HG02938 (cell line): ENCODE measurements around the gene ANKRD31.
"Not testable (repeated sequence)": the region's sequence is repeated elsewhere in the genome, so short reads cannot be mapped to it uniquely, and the experiment has no call there.

ENCODE experiments used
- ATAC-seq: cut with Tn5 transposase; IDR thresholded peaks from one replicate; pipeline ENCODE4 v1.9.1; 2021; ENCODE audit warnings: mild to moderate bottlenecking, moderate library complexity; ENCODE audit not compliant: unreplicated experiment

Gene ANKRD31

DNA sequence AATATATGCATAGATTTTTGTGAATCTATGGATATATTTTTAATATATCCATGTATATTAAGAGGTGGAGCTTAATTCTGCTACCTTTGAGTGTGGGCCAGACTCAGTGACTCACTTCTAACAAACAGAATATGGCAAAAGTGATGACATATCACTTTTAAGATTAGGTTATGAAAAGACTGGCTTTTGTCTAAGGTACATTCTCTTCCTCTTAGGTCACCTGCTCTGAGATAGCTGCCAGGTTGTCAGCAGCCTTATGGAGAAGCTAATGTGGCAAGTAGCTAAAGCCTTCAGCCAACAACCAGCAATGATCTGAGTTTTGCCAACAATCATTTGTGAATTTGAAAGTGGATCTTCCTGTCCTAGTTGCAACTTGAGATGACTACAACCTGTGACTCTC, 83.8 kb downstream of the ANKRD31 start:
- ATAC-seq = no peak

DNA sequence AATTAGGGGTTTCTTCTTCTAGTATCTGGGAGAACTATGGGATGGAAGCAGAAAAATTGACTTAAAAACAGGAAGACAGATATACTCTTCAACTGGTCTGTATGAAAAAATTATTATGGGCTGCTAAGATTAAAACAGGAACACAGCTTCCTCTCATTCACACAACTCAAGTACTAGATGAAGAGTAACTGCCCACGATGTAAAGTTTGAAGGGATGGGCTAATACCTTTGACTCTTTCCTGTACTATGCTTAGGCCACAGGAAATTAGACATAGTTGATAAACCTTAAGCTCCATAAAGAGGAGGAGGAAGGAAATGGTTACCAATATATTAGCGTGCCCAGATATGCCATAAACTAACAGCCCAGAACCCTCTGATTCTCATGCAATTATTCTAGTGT, 88.6 kb downstream of the ANKRD31 start:
- ATAC-seq = no peak

DNA sequence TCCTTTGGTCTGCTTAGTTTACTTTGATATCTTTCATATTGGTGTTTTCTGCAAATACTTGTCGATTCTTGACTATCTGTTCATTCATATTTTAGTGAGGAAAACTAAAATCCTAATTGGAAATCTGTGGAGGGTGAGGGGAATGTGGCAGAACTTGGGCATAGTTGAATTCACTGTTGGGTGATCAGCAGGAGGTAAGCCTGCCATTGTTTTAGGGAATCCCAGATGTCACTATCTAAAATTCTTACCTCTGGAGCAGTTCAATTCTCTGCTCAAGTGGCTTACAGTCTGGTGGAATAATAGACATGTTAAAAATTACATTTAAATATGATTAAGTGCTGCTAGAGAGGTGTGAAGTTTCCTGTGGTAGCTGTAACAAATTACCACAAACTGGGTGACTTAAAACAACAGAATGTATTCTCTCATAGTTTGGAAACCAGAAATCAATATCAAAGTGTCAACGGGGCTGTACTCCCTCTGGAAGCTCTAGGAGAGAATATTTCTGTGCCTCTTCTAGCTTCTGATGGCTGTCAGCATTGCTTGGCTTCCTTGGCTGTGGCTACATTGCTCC, 94.0 kb downstream of the ANKRD31 start:
- no peak for ATAC-seq

DNA sequence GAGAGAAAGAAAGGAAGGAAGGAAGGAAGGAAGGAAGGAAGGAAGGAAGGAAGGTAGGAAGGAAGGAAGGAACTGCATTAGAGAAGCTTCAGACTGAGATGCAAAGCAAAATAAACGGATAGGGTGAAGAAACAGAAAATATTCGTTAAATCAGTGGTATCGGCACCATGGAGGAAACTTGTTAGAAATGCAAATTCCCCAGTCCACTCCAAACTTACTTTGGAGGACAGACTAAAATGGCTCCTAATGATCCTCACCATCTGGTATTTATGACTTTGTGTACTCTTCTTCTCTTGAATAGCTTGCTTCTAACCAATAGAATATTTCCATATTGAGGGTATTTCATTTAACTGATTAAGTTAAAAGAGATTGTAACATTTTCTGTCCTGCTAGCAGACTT, 96.4 kb downstream of the ANKRD31 start:
- ATAC-seq = no peak

DNA sequence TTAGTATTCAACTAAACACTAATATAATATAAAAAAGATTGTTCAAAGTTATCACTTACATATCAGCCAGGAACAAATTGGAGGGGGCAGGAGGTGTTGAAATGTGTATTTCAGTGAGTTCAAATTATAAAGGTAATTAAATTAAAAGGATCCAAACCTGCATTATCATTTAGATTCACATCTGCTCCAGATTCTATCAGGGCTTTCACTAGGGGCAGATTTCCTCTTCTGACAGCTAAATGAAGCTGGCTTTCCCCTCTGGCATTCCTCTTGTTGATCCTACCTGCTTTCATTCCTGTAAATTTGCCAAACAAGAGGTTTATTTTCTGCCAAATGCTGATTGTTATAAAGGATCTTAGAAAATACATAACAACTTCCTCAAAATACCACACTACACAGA, 98.0 kb downstream of the ANKRD31 start:
- no peak for ATAC-seq

DNA sequence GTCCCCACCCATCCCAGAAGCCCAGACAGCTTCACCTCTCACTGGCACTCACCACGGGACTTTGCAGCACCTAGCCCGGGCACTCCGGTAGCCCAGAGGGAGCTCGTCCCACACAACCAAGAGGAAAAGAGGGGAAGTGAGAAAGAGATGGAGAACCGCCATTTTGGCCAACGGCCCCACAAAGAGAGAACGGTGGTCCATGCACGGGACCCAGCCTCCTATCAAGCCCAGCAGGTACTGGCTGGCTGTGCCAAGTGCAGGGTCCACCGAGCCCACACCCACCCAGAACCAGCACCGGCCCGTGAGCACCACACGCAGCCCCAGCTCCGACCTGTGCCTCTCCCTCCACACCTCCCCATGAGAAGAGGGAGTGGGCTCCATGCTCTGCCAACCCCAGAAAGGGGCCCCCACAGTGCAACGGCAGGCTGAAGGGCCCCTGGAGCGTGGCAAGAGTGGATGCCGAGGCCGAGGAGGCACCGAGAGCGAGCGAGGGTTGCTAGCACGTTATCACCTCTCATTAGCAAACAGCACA, 105.8 kb downstream of the ANKRD31 start:
- no peak for ATAC-seq

DNA sequence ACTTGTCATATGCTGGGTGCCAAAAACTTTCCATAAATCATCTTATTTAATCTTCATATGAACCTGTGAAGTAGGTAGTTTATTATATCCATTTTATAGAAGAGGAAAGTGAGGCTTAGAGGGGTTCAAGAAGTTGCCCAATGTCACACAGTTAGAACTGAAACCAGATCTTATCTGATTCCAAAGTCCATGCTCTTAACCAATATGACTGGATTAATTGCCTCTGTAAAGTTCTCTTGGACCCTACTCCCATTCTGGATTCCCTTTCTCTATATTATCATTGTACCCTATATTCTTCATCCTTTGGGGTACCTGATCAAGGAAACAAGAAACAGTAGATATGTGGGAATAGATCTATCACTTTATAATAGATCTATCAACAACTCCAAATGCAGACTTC, 119.8 kb downstream of the ANKRD31 start:
- ATAC-seq = no peak

DNA sequence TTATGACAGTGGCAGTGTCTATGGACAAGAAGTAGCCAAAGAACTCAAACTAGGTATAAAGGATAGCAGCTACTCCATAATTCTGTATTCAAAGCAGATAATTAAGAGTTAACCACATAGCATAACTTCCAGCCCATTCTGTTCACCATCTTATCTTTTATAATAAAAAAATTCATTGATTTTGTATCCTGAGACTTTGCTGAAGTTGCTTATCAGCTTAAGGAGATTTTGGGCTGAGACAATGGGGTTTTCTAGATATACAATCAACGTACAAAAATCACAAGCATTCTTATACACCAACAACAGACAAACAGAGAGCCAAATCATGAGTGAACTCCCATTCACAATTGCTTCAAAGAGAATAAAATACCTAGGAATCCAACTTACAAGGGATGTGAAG, 122.4 kb downstream of the ANKRD31 start:
- not testable (repeated sequence) for ATAC-seq

DNA sequence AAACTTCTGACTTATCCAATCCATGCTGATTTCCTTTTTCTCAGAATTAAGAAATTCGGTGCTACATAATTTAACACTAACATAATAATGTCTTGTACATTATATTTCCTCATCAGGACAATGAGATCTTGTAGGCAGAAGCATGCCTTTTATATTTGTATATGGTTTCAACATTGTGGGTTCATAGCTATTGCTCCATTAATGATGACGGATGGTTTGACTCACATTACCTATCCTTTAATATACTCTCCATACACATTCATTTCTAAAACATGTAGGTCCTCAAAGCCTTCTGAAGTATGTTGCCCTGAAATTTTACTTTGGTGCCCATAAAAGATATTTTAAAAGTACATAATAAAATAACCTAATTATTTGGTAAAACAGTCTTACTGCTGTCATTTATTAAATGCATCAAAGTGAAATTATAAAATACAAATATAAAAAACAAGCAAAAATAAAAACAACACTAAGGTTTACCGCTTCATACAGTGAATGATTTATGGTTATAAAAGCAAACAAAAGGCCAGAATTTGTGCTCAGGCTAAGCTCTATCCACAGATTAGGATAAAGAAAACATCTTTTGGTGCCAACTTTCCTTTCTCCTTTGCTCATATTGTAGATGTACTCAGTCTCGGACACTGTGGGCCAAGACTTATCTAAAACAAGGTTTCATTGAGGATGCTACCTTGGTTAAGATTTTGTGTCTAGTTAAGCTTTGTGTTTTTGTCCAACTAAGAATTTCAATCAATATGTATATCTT, 123.1 kb downstream of the ANKRD31 start:
- no peak for ATAC-seq

DNA sequence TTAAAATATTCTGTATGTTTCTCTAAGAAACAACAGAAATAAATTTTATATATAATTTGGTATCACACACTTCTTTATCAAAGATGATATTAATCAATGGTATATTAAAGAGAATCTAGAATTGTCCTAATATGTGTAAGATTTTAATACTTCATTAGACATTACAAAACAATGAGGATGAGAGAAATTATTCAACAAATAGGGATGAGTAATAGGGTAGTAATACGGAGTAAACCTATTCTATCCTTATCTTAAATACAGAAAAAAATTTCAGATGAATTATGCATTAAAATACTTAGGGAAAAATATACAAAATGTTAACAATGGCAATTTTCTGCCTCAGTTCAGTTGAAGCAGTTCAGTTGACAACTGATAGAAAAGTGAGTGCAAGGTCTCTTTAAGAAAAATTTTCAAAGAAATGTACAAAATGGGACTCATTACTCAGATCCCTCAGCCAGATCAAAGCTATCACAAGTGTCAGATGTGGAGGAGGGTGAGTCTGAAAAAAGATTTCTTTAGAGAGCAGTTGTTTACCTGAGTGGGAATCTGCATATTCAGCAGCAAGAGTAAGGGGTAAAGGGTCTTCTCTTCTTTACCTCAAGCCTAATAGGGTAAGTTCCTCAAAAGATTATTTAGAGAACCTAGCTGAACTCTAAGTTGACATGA, 127.6 kb downstream of the ANKRD31 start:
- ATAC-seq = no peak

DNA sequence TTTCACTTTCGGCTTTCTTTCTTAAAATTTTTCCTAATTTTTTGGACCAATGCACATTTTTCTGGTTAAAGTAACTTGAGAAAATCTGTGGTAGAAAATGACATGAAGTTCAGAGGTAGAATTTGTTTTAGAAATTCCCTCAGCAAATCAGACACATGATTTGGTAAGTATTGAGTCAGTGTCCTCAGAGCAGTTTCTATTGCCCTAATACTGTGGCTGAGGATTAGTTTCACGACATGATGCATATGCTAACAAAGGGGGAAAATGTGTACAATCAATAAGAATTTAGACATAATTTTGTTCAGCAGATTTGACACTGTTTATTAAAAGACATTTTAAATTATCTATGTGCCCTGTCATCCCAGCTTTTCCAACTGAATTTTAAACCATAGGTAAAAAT, 128.2 kb downstream of the ANKRD31 start:
- no peak for ATAC-seq

DNA sequence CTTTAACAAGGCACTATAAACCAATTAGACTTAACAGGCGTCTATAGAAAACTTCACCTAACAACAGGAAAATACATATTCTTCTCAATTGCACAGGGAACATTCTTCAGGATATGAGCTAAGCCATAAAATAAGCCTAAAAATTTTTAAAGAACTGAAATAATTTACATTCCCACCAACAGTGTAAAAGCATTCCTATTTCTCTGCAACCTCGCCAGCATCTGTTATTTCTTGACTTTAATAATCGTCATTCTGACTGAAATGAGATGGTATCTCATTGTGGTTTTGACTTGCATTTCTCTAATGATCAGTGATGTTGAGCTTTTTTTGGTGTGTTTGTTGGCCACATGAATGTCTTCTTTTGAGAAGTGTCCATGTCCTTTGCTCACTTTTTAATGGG, 140.7 kb downstream of the ANKRD31 start:
- ATAC-seq = not testable (repeated sequence)

DNA sequence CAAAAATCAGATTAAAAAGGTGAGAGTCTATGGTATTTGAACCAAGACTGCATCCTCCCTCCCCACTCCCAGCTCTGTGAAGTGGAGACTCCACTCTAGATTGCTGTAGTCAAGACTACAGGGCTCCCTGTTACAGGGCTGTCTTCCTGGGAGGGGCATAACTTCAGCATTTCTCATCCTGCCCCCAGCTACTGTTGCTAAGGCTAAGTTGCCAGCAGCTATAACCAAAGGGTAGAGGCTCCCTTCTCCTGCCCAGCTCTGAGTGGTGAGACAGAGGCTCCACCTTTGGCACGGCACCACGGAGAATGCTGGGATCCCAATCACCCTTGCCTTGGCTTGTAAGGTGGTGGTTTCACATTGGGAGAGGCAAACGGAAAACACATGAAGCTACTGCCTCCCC, 145.1 kb downstream of the ANKRD31 start:
- ATAC-seq = no peak

DNA sequence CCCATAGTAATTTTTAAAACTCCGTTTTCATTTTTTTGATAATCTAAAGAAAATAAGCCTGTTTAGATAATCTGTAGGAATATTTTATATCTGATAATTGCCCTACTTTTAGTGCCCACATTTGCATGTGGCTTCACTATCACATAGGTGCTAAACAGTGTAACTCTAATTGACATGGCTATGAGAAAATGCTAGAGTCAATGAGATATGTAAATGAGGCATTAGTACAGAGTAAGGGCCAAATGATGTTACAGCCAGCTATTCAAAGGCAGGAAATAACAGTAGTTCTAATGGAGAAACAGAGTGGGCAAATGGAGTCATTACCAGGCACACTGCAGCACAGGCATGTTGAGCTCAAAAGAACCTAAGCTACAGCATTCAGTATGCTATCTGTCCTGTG, 147.0 kb downstream of the ANKRD31 start:
- ATAC-seq = no peak

DNA sequence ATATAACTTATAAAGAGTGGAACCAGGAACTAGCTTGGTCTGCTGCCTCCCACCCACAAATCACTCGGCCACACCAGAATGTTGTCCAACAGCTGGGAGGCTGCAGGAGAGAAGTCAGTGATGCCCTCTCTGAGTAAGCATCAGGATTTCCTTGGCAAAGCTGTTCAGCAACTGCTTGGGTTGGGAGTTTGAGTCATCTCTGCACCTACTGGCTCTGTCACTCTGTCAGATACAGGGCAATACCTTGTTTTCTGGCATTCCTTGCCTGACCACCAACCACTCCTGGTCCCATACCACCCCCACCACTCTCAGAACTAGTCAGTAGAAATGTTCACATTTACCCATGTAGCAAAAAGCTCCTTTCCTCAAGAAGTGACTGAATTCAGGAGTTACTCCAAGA, 147.5 kb downstream of the ANKRD31 start:
- no peak for ATAC-seq

DNA sequence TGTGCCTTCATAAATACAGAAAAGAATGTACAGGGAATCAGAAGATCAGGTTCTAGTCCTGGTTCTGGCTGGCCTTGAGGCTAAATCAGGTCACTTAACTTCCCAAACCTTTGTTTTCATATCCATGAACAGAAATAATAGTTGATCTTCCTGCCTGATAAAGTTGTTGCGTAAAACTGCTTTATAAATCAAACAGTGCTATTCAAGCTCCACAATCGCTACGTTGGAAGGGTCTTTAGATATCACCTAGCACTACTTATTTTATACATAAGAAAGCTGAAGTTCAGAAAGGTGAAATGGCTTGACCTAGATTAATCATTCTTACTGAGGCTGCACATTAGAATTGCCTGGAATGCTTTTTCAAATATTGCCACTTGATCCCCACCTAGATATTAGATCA, 148.0 kb downstream of the ANKRD31 start:
- ATAC-seq = no peak

DNA sequence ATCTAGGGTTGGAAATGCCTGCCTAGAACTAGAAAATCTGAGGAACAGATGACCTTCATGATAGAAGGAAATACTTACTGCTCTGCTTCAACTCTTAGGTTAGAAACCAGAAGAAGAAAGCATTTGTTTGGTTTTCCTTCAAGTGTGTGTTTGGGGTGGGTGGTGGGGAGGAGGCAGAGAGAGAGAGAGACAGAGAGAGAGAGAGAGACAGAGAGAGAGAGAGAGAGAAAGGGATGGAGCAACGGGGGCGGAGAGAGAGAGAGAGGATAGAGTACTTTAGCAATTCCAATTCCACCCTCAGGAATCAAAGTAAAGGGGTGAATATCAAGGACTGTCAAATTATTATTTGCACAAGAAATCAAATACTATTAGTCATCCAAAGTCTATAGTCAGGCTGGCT, 155.2 kb downstream of the ANKRD31 start:
- ATAC-seq = no peak

DNA sequence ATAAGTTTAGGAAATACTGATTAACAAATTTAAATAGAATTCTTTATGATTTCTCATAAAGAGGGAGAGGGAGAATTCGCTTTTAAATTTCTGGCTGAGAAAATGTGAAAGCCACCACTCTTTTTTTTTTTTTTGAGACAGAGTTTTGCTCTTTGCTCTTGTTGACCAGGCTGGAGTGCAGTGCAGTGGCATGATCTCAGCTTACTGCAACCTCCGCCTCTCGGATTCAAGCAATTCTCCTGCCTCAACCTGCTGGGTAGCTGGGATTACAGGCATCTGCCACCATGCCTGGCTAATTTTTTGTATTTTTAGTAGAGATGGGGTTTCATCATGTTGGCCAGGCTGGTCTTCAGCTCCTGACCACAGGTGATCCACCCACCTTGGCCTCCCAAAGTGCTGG, 157.3 kb downstream of the ANKRD31 start:
- ATAC-seq = not testable (repeated sequence)

DNA sequence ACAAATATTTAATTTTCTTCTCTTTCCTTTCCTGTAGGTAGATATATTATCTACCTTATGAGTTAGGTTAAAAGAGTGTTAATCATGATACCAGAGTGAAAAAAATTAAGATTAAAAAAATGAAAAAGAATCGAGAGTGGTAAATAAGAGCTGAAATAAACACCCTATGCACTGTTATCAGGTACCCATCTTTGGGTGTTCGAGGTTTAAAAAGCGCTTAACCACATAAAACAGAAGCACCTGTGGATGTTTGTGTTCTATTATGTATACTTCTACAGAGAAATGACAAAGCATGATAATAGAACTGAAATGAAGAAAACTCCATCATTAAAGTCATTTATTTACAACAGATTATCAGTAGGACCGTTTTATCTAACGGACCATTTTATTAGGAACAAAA, 158.7 kb downstream of the ANKRD31 start:
- ATAC-seq = no peak

DNA sequence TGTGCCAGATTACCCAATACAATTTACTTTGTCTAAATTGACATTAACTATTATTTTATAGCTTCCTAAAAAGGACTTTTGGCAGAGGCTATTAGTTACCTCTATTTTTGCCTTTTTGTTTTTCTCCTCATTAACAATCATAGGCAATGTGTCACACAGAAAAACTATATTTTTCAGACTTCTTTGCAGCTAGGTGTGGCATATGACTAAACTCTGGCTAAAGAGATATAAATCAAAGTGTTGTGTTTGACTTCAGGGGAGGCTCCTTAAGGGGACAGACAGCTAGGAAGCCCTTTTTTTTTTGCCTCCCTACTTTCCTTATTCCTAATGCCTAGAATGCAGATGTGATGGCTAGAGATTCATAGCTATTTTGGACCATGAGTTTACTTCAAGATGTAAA, 164.6 kb downstream of the ANKRD31 start:
- ATAC-seq = no peak

DNA sequence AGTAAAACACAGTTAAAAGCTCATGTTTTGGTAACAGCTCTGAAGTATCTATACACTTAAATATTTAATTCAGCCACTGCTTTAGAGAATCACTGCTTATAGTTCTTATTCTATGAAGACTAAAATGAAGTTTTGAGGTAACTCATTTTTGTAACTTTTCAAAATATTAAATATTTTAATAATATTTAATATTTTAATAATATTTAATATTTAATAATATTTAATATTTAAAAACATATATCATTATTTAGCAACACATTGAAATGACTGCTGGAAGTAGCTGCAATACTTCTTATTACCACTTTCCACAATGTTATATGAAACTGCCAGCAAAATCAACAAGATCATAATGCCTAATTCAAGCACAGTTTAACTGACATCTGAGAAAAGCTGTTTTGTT, 165.6 kb downstream of the ANKRD31 start:
- no peak for ATAC-seq

DNA sequence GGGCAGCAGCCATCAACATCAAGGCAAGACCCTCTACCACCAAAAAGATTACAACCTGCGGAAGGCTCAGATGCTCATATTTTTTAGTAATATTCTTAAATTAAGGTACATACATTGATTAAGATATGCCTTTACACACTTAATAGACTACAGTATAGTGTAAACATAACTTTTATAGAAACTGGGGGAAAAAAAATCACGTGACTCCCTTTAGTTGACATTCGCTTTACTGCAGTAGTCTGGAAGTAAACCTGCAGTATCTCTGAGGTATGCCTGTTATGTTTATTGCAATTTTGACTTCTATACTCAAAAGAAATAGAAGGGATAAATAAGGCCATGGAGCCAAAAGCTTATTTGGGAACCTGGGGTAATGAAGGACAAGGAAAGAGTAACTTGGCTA, 169.2 kb downstream of the ANKRD31 start:
- ATAC-seq = no peak
